ENCODE measurements around the gene MAGI2. TPM values are rescaled to one million over a fixed set of nuclear protein-coding genes. Genes with fewer than 3 reads are reported as not detected.

MAGI2 gene
- total RNA-seq, 2 donors from 2014 or later: 3.9 to 10.5 TPM

- no peaks in the 10 kb centered on the region for H3K4me1 ChIP-seq
- H3K9me3 ChIP-seq: no peaks in the 10 kb centered on the region
- no peak for ATAC-seq
- H3K27ac ChIP-seq: no peak overlapping the region
- no peaks in the 10 kb centered on the region for H3K36me3 ChIP-seq (replicated peaks in 1 of 2; ENCODE audit: insufficient read depth in 1 of 2, low read depth in 2 of 2)
- no peak for DNase-seq
- intact Hi-C loops (cut with DNase I): no loop called here
- H3K27me3 ChIP-seq: no peaks in the 10 kb centered on the region
- no peak overlapping the region for H3K4me3 ChIP-seq
- WGBS, 2 donors: 62 to 75% methylated on average over 1 of the region's 1 CpG
- no peak for TF ChIP-seq CTCF (IDR thresholded peaks at IDR 0.05)
- TF ChIP-seq POLR2A (IDR thresholded peaks at IDR 0.05): no peak
Measured at GRCh38 chr7:79244482-79244881, 209.0 kb downstream of the MAGI2 start.

- Histone ChIP-seq H3K27ac (no peak overlapping the region), H3K4me1 (no peaks in the 10 kb centered on the region), H3K36me3 (replicated peaks in 1 of 2; ENCODE audit: insufficient read depth in 1 of 2, low read depth in 2 of 2) (no peaks in the 10 kb centered on the region), H3K9me3 (no peaks in the 10 kb centered on the region), H3K4me3 (no peak overlapping the region), H3K27me3 (no peaks in the 10 kb centered on the region)
- DNase-seq (no peak), ATAC-seq (no peak)
- TF ChIP-seq POLR2A (IDR thresholded peaks at IDR 0.05) (no peak), CTCF (IDR thresholded peaks at IDR 0.05) (no peak)
- WGBS, 2 donors: 42 to 53% methylated on average over 1 of the region's 1 CpG
- intact Hi-C loops (cut with DNase I): no loop called here
Measured at GRCh38 chr7:79241288-79242060, 212.0 kb downstream of the MAGI2 start.

GRCh38 chr7:79240413-79240812, 213.1 kb downstream of the MAGI2 start:
- 67 to 77% methylated on average over 2 of the region's 2 CpGs for WGBS, 2 donors
- Histone ChIP-seq H3K9me3 (no peaks in the 10 kb centered on the region), H3K4me1 (no peaks in the 10 kb centered on the region), H3K27me3 (no peaks in the 10 kb centered on the region), H3K27ac (no peak overlapping the region), H3K4me3 (no peak overlapping the region), H3K36me3 (replicated peaks in 1 of 2; ENCODE audit: insufficient read depth in 1 of 2, low read depth in 2 of 2) (no peaks in the 10 kb centered on the region)
- intact Hi-C loops (cut with DNase I): no loop called here
- TF ChIP-seq POLR2A (IDR thresholded peaks at IDR 0.05) (no peak), CTCF (IDR thresholded peaks at IDR 0.05) (no peak)
- no peak for ATAC-seq
- no peak for DNase-seq

GRCh38 chr7:79236352-79237028, 217.0 kb downstream of the MAGI2 start:
- 49 to 52% methylated on average over 4 of the region's 4 CpGs for WGBS, 2 donors
- Histone ChIP-seq H3K27ac (no peak overlapping the region), H3K36me3 (replicated peaks in 1 of 2; ENCODE audit: insufficient read depth in 1 of 2, low read depth in 2 of 2) (no peaks in the 10 kb centered on the region), H3K27me3 (no peaks in the 10 kb centered on the region), H3K4me3 (no peak overlapping the region), H3K4me1 (no peaks in the 10 kb centered on the region), H3K9me3 (no peaks in the 10 kb centered on the region)
- intact Hi-C loops (cut with DNase I): no loop called here
- TF ChIP-seq CTCF (IDR thresholded peaks at IDR 0.05): no peak
- no peak for TF ChIP-seq POLR2A (IDR thresholded peaks at IDR 0.05)
- ATAC-seq: no peak
- DNase-seq: no peak

Data from body of pancreas (tissue), 4 donors.